GM18505 (cell line): ENCODE data around the gene COPB2.

Experiments used
- ATAC-seq: cut with Tn5 transposase; IDR thresholded peaks from one replicate; pipeline ENCODE4 v1.9.1; 2021; ENCODE audit not compliant: unreplicated experiment
- POLR2A ChIP-seq: IDR thresholded peaks from 4 replicates; pipeline ENCODE4 v1.6.1; 2011; ENCODE audit warnings: borderline replicate concordance; ENCODE audit not compliant: insufficient read depth, insufficient read length; ENCODE audit errors: extremely low read depth

The COPB2 gene

GRCh38 chr3:139327861-139328260 lies 61.6 kb downstream of the COPB2 start:
- no peak for ATAC-seq
- no peak for TF ChIP-seq POLR2A

- ATAC-seq, result no peak
- no peak for TF ChIP-seq POLR2A
Measured at GRCh38 chr3:139327231-139327630, 62.2 kb downstream of the COPB2 start.

- no peak for TF ChIP-seq POLR2A
- no peak for ATAC-seq
Measured at GRCh38 chr3:139326707-139327106, 62.7 kb downstream of the COPB2 start.

- ATAC-seq, result no peak
- TF ChIP-seq POLR2A, result no peak
Measured at GRCh38 chr3:139326131-139326530, 63.3 kb downstream of the COPB2 start.

GRCh38 chr3:139325551-139325950 lies 63.9 kb downstream of the COPB2 start:
- no peak for ATAC-seq

GRCh38 chr3:139324456-139324855 lies 65.0 kb downstream of the COPB2 start:
- ATAC-seq, result no peak
- TF ChIP-seq POLR2A, result no peak

More at GRCh38 chr3:139325551-139325950, 63.9 kb downstream of the COPB2 start:
- no peak for TF ChIP-seq POLR2A

- no peak for ATAC-seq
- TF ChIP-seq POLR2A, result no peak
Measured at GRCh38 chr3:139323146-139323545, 66.3 kb downstream of the COPB2 start.

- ATAC-seq, result no peak
- TF ChIP-seq POLR2A, result no peak
Measured at GRCh38 chr3:139322346-139322745, 67.1 kb downstream of the COPB2 start.

GRCh38 chr3:139320551-139321309 lies 68.7 kb downstream of the COPB2 start:
- ATAC-seq, result no peak
- no peak for TF ChIP-seq POLR2A

GRCh38 chr3:139319428-139320402 lies 69.7 kb downstream of the COPB2 start:
- no peak for ATAC-seq
- no peak for TF ChIP-seq POLR2A

GRCh38 chr3:139318826-139319225 lies 70.6 kb downstream of the COPB2 start:
- no peak for ATAC-seq
- TF ChIP-seq POLR2A, result no peak

- TF ChIP-seq POLR2A, result no peak
- no peak for ATAC-seq
Measured at GRCh38 chr3:139318431-139318816, 71.0 kb downstream of the COPB2 start.

GRCh38 chr3:139317660-139318430 lies 71.6 kb downstream of the COPB2 start:
- TF ChIP-seq POLR2A, result no peak

More at GRCh38 chr3:139317660-139318430, 71.6 kb downstream of the COPB2 start:
- no peak for ATAC-seq
